ENCODE results near the gene KRT31.
"Not testable (repeated sequence)": the region's sequence is repeated elsewhere in the genome, so short reads cannot be mapped to it uniquely, and the experiment has no call there.

Gene KRT31

DNA sequence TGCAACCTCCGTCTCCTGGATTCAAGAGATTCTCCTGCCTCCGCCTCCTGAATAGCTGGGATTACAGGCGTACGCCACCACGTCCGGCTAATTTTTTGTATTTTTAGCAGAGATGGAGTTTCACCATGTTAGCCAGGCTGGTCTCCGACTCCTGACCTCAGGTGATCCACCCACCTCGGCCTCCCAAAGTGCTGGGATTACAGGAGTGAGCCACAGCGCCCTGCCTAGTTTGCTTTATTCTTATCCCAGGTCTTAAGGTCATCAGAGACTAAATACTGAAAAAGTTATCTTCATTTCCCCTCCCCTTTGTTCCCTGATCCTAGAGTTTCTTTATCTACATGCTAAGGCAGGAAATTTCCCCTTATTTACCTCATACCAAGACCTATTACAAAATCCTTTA, 33.0 kb upstream of the KRT31 start:
- not testable (repeated sequence) for H3K9me3 ChIP-seq (ENCODE audit: insufficient read depth, low read depth, low read length); H3K36me3 ChIP-seq (ENCODE audit: insufficient read depth, low read depth, low read length); H3K4me3 ChIP-seq (ENCODE audit: low read length); H3K27me3 ChIP-seq (ENCODE audit: insufficient read depth, low read length); H3K27ac ChIP-seq (ENCODE audit: low read length); H3K4me1 ChIP-seq (ENCODE audit: insufficient read depth, low read length); H3K9ac ChIP-seq (ENCODE audit: low read depth, low read length)

DNA sequence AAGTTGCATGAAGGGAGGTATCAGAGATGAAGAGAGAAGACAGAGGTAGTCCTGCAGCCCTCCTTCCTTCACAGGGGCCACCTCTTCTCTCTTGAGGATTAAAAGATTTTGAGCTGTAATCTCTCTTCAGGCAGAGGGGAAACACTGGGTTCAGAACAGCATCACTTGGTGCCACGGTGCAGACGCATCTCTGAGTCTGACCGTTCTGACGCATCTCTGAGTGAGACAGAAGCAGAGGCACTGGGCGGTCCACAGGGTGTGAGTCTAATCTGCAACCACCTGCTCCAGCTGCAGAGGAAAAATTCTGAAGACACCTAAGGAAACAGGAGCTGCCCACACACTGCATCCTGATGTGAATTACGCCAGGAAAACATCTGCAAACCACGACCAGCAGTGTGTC, 32.3 kb upstream of the KRT31 start:
- Histone ChIP-seq H3K9ac (ENCODE audit: low read depth, low read length) (no peak overlapping the region), H3K27me3 (ENCODE audit: insufficient read depth, low read length) (no peaks in the 10 kb centered on the region)

GRCh38 chr17:41428591-41429291, 31.3 kb upstream of the KRT31 start:
- no peak overlapping the region for H3K9ac ChIP-seq (ENCODE audit: low read depth, low read length)
- no peak overlapping the region for H3K4me3 ChIP-seq (ENCODE audit: low read length)
- no peaks in the 10 kb centered on the region for H3K36me3 ChIP-seq (ENCODE audit: insufficient read depth, low read depth, low read length)
- H3K9me3 ChIP-seq (ENCODE audit: insufficient read depth, low read depth, low read length) = no peaks in the 10 kb centered on the region
- no peaks in the 10 kb centered on the region for H3K27me3 ChIP-seq (ENCODE audit: insufficient read depth, low read length)
- no peak overlapping the region for H3K27ac ChIP-seq (ENCODE audit: low read length)
- H3K4me1 ChIP-seq (ENCODE audit: insufficient read depth, low read length) = no peaks in the 10 kb centered on the region

More for the DNA sequence above, 32.3 kb upstream of the KRT31 start:
- Histone ChIP-seq H3K4me3 (ENCODE audit: low read length) (no peak overlapping the region), H3K4me1 (ENCODE audit: insufficient read depth, low read length) (no peaks in the 10 kb centered on the region), H3K27ac (ENCODE audit: low read length) (no peak overlapping the region), H3K9me3 (ENCODE audit: insufficient read depth, low read depth, low read length) (no peaks in the 10 kb centered on the region), H3K36me3 (ENCODE audit: insufficient read depth, low read depth, low read length) (no peaks in the 10 kb centered on the region)

- no peaks in the 10 kb centered on the region for H3K27me3 ChIP-seq (ENCODE audit: insufficient read depth, low read length)
- no peak within 1 kb of the TSS for H3K4me3 ChIP-seq (ENCODE audit: low read length)
- H3K27ac ChIP-seq (ENCODE audit: low read length) = no peak within 1 kb of the TSS
- H3K9ac ChIP-seq (ENCODE audit: low read depth, low read length) = no peak within 1 kb of the TSS
- H3K4me1 ChIP-seq (ENCODE audit: insufficient read depth, low read length) = no peaks in the 10 kb centered on the region
- H3K9me3 ChIP-seq (ENCODE audit: insufficient read depth, low read depth, low read length) = no peaks in the 10 kb centered on the region
- no peaks in the 10 kb centered on the region for H3K36me3 ChIP-seq (ENCODE audit: insufficient read depth, low read depth, low read length)
Observed at GRCh38 chr17:41424111-41424635, 26.8 kb upstream of the KRT31 start, which contains the start of gene KRT37. Gene KRT37, minus strand, starts transcription at chr17:41424585. Its CDS starts 62 bp downstream, at chr17:41424523.

DNA sequence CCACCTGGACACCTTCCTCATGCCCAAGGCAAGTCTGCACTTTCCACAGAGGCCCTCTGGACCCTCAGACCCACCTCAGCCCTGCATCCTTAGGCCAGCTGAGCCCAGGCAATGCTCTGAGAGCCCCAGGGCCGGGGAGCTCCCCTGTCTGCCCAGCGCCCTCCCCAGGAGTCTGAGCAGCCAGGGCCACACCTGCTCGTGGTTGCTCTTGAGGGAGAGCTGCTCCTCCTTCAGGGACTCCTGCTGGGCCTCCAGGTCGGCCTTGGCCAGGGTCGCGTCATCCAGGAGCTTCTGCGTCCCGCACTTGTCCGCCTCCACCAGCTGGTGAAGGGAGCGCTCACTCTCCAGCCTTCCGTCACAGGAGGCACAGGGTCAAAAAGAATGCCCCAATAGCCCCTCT, 25.2 kb upstream of the KRT31 start:
- H3K4me1 ChIP-seq (ENCODE audit: insufficient read depth, low read length); H3K9ac ChIP-seq (ENCODE audit: low read depth, low read length); H3K9me3 ChIP-seq (ENCODE audit: insufficient read depth, low read depth, low read length); H3K27me3 ChIP-seq (ENCODE audit: insufficient read depth, low read length); H3K36me3 ChIP-seq (ENCODE audit: insufficient read depth, low read depth, low read length); H3K27ac ChIP-seq (ENCODE audit: low read length); H3K4me3 ChIP-seq (ENCODE audit: low read length): not testable (repeated sequence)

DNA sequence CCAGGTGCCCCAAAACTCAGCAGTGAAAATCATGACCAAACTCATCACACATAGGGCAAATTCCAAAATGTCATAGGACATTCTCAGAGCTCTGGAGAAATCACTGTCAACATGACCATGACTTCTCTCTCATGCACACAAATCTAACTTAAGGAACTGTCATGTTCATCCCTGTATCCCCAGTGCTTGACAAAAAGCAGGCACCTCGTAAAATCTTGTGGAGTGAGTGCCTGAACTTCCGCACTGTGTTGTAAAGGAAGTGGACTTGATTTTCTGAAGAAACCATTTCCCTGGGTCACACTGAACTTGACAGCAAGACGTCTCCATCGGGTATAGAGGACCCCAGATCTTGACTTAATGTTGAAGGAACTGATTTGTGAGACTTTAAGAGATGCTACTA, 24.2 kb upstream of the KRT31 start:
- no peaks in the 10 kb centered on the region for H3K4me1 ChIP-seq (ENCODE audit: insufficient read depth, low read length)
- H3K27ac ChIP-seq (ENCODE audit: low read length) = no peak overlapping the region
- H3K36me3 ChIP-seq (ENCODE audit: insufficient read depth, low read depth, low read length) = no peaks in the 10 kb centered on the region

DNA sequence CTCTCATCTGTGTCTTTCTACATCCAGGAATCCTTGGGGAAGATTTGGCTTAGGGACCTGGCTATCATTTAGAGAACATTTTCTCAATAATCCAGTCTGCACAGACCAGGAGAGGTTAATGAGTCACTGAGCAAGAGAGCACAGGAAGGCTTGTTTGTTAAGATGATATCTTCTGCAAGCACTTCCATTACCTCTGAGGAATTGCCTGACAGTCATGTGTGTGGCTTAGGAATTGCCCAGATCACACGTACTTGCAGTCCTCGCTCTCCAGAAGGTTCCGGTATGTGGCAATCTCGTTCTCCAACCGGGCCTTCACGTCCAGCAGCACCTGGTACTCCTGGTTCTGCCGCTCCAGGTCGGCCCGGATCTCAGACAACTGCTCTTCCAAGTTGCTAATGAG, 23.7 kb upstream of the KRT31 start:
- no peaks in the 10 kb centered on the region for H3K36me3 ChIP-seq (ENCODE audit: insufficient read depth, low read depth, low read length)
- no peak overlapping the region for H3K4me3 ChIP-seq (ENCODE audit: low read length)
- H3K27me3 ChIP-seq (ENCODE audit: insufficient read depth, low read length) = no peaks in the 10 kb centered on the region
- no peak overlapping the region for H3K9ac ChIP-seq (ENCODE audit: low read depth, low read length)
- H3K4me1 ChIP-seq (ENCODE audit: insufficient read depth, low read length) = no peaks in the 10 kb centered on the region
- H3K27ac ChIP-seq (ENCODE audit: low read length) = no peak overlapping the region
- H3K9me3 ChIP-seq (ENCODE audit: insufficient read depth, low read depth, low read length) = no peaks in the 10 kb centered on the region

More for the DNA sequence above, 24.2 kb upstream of the KRT31 start:
- H3K4me3 ChIP-seq (ENCODE audit: low read length) = no peak overlapping the region
- H3K9ac ChIP-seq (ENCODE audit: low read depth, low read length) = no peak overlapping the region
- H3K27me3 ChIP-seq (ENCODE audit: insufficient read depth, low read length) = no peaks in the 10 kb centered on the region
- H3K9me3 ChIP-seq (ENCODE audit: insufficient read depth, low read depth, low read length) = no peaks in the 10 kb centered on the region

- Histone ChIP-seq H3K4me3 (ENCODE audit: low read length) (no peak overlapping the region), H3K9ac (ENCODE audit: low read depth, low read length) (no peak overlapping the region), H3K27ac (ENCODE audit: low read length) (no peak overlapping the region), H3K36me3 (ENCODE audit: insufficient read depth, low read depth, low read length) (no peaks in the 10 kb centered on the region), H3K27me3 (ENCODE audit: insufficient read depth, low read length) (no peaks in the 10 kb centered on the region), H3K9me3 (ENCODE audit: insufficient read depth, low read depth, low read length) (no peaks in the 10 kb centered on the region), H3K4me1 (ENCODE audit: insufficient read depth, low read length) (no peaks in the 10 kb centered on the region)
Observed at GRCh38 chr17:41420134-41420533, 22.7 kb upstream of the KRT31 start.

GRCh38 chr17:41419716-41420115, 22.3 kb upstream of the KRT31 start:
- no peak overlapping the region for H3K27ac ChIP-seq (ENCODE audit: low read length)
- H3K4me3 ChIP-seq (ENCODE audit: low read length) = no peak overlapping the region
- H3K9me3 ChIP-seq (ENCODE audit: insufficient read depth, low read depth, low read length) = no peaks in the 10 kb centered on the region
- no peaks in the 10 kb centered on the region for H3K27me3 ChIP-seq (ENCODE audit: insufficient read depth, low read length)
- H3K36me3 ChIP-seq (ENCODE audit: insufficient read depth, low read depth, low read length) = no peaks in the 10 kb centered on the region
- H3K9ac ChIP-seq (ENCODE audit: low read depth, low read length) = no peak overlapping the region
- no peaks in the 10 kb centered on the region for H3K4me1 ChIP-seq (ENCODE audit: insufficient read depth, low read length)

- Histone ChIP-seq H3K9ac (ENCODE audit: low read depth, low read length) (no peak overlapping the region), H3K27ac (ENCODE audit: low read length) (no peak overlapping the region), H3K4me1 (ENCODE audit: insufficient read depth, low read length) (0 out of 2 replicates have a peak, but pooled peaks cover 4% of the 10 kb centered on the region), H3K36me3 (ENCODE audit: insufficient read depth, low read depth, low read length) (no peaks in the 10 kb centered on the region), H3K4me3 (ENCODE audit: low read length) (no peak overlapping the region), H3K9me3 (ENCODE audit: insufficient read depth, low read depth, low read length) (no peaks in the 10 kb centered on the region), H3K27me3 (ENCODE audit: insufficient read depth, low read length) (no peaks in the 10 kb centered on the region)
Observed at GRCh38 chr17:41418116-41418860, 20.9 kb upstream of the KRT31 start.

GRCh38 chr17:41417576-41418015, 20.2 kb upstream of the KRT31 start:
- Histone ChIP-seq H3K4me1 (ENCODE audit: insufficient read depth, low read length) (0 out of 2 replicates have a peak, but pooled peaks cover 4% of the 10 kb centered on the region), H3K4me3 (ENCODE audit: low read length) (no peak overlapping the region), H3K27ac (ENCODE audit: low read length) (no peak overlapping the region), H3K9ac (ENCODE audit: low read depth, low read length) (no peak overlapping the region), H3K9me3 (ENCODE audit: insufficient read depth, low read depth, low read length) (no peaks in the 10 kb centered on the region), H3K36me3 (ENCODE audit: insufficient read depth, low read depth, low read length) (no peaks in the 10 kb centered on the region), H3K27me3 (ENCODE audit: insufficient read depth, low read length) (no peaks in the 10 kb centered on the region)

- Histone ChIP-seq H3K27me3 (ENCODE audit: insufficient read depth, low read length) (no peaks in the 10 kb centered on the region), H3K4me1 (ENCODE audit: insufficient read depth, low read length) (peaks cover 5% of the 10 kb centered on the region; the same call in 1 of the 2 replicates), H3K36me3 (ENCODE audit: insufficient read depth, low read depth, low read length) (no peaks in the 10 kb centered on the region), H3K9ac (ENCODE audit: low read depth, low read length) (no peak overlapping the region), H3K9me3 (ENCODE audit: insufficient read depth, low read depth, low read length) (no peaks in the 10 kb centered on the region), H3K4me3 (ENCODE audit: low read length) (no peak overlapping the region), H3K27ac (ENCODE audit: low read length) (no peak overlapping the region)
Observed at GRCh38 chr17:41417127-41417526, 19.7 kb upstream of the KRT31 start.
